Activated B cell treated with CpG ODN at 0.5 μM for 24 hours (primary cell): ENCODE results near the gene TCHHL1. TPM values are rescaled to one million over a fixed set of nuclear protein-coding genes. Genes with fewer than 3 reads are reported as not detected.

Experiments
- ATAC-seq: fragments of 200-7000 bp; cut with Tn5 transposase; one replicate; pipeline ENCODE4 v1.10.0; 2021; ENCODE audit warnings: low read depth, mild to moderate bottlenecking, moderate library complexity
- CTCF ChIA-PET: fragments of 350-600 bp; sonication (Branson Sonifier 250); formaldehyde crosslinking; loops from one replicate; lab custom pipeline; 2021; ENCODE audit warnings: antibody characterized with exemption; lab: Charles Lee
- POLR2A ChIA-PET: fragments of 350-600 bp; sonication (Branson Sonifier 250); formaldehyde crosslinking; loops from one replicate; lab custom pipeline; 2021; ENCODE audit warnings: antibody characterized with exemption; lab: Charles Lee
- DNase-seq: peaks from one replicate; pipeline ENCODE4 v3.0.0; 2022
- H3K27ac Mint-ChIP-seq: one replicate; pipeline ENCODE4 v1.8.0; 2020; ENCODE audit warnings: mixed read lengths
- H3K27me3 Mint-ChIP-seq: one replicate; pipeline ENCODE4 v1.8.0; 2021; ENCODE audit warnings: mixed read lengths
- H3K36me3 Mint-ChIP-seq: one replicate; pipeline ENCODE4 v1.8.0; 2021; ENCODE audit warnings: low read depth, mixed read lengths
- H3K4me1 Mint-ChIP-seq: one replicate; pipeline ENCODE4 v1.8.0; 2021; ENCODE audit warnings: mixed read lengths
- H3K4me3 Mint-ChIP-seq: one replicate; pipeline ENCODE4 v1.8.0; 2020; ENCODE audit warnings: mild to moderate bottlenecking, mixed read lengths
- H3K9me3 Mint-ChIP-seq: one replicate; pipeline ENCODE4 v1.8.0; 2020; ENCODE audit warnings: mixed read lengths
- CTCF ChIP-seq: fragments of 200-600 bp; IDR thresholded peaks from one replicate; pipeline ENCODE4 v1.8.0; 2022; ENCODE audit warnings: antibody characterized with exemption, mild to moderate bottlenecking
- intact Hi-C: fragments of 100-400 bp; cut with micrococcal nuclease; formaldehyde crosslinking; loops from one replicate; pipeline ENCODE4 v1.15.1; 2024
- total RNA-seq: library from RNA; stranded (reverse); gene quantifications from 2 replicates; pipeline ENCODE4 v1.2.3, GENCODE V29; 2022

Gene TCHHL1
- total RNA-seq, 1 donor from 2014 or later, result not detected

GRCh38 chr1:152047730-152048415 is 41.0 kb downstream of the TCHHL1 start:
- CTCF ChIA-PET, result interaction anchor here (1.0 to 3.1 kb wide), 5 partner anchors 8 to 411 kb away, joined by 3 to 14 read pairs (median 6); no protein-coding TSS in a partner anchor
- no peaks in the 10 kb centered on the region for H3K9me3 Mint-ChIP-seq
- H3K27me3 Mint-ChIP-seq, result peaks cover 2% of the 10 kb centered on the region
- POLR2A ChIA-PET, result interaction anchor here (0.7 to 3.8 kb wide), 7 partner anchors 9 to 411 kb away, joined by 3 to 47 read pairs (median 4); partner anchors contain the start of genes S100A10 and S100A11
- TF ChIP-seq CTCF, result no peak
- H3K36me3 Mint-ChIP-seq, result no peaks in the 10 kb centered on the region
- intact Hi-C loops, result loop anchor here (1.0 to 5.0 kb wide), 3 partner anchors 12 to 436 kb away; partner anchors contain the start of gene SNX27
- H3K4me3 Mint-ChIP-seq, result peak overlapping the region; percentile 73
- DNase-seq, result peak; percentile 72
- peak overlapping the region; percentile 98 for H3K27ac Mint-ChIP-seq
- peaks cover 17% of the 10 kb centered on the region for H3K4me1 Mint-ChIP-seq
- peak; percentile 94 for ATAC-seq

GRCh38 chr1:152047413-152047729 is 41.5 kb downstream of the TCHHL1 start:
- ChIA-PET POLR2A (interaction anchor here (0.7 to 3.8 kb wide), 6 partner anchors 8 to 1681 kb away, joined by 3 to 47 read pairs (median 4); partner anchors contain the start of genes S100A10 and S100A11), CTCF (interaction anchor here (1.0 to 3.1 kb wide), 3 partner anchors 8 to 412 kb away, joined by 3 to 14 read pairs (median 6); no protein-coding TSS in a partner anchor)
- H3K9me3 Mint-ChIP-seq, result no peaks in the 10 kb centered on the region
- H3K27me3 Mint-ChIP-seq, result no peaks in the 10 kb centered on the region
- no peak for DNase-seq
- intact Hi-C loops, result loop anchor here (5.0 kb wide), 1 partner anchor 435 kb away; the partner anchor contains the start of gene SNX27
- H3K4me1 Mint-ChIP-seq, result peaks cover 16% of the 10 kb centered on the region
- TF ChIP-seq CTCF, result no peak
- no peak for ATAC-seq
- H3K27ac Mint-ChIP-seq, result peak overlapping the region; percentile 98
- H3K4me3 Mint-ChIP-seq, result peak overlapping the region; percentile 73
- no peaks in the 10 kb centered on the region for H3K36me3 Mint-ChIP-seq

- H3K36me3 Mint-ChIP-seq, result no peaks in the 10 kb centered on the region
- POLR2A ChIA-PET, result no interaction called here
Observed at GRCh38 chr1:152044386-152044785, 44.5 kb downstream of the TCHHL1 start.

GRCh38 chr1:152043870-152044269 is 45.0 kb downstream of the TCHHL1 start:
- intact Hi-C loops, result no loop called here
- TF ChIP-seq CTCF, result no peak
- ChIA-PET POLR2A (no interaction called here), CTCF (no interaction called here)
- no peak for DNase-seq
- Mint-ChIP-seq H3K27ac (no peak overlapping the region), H3K36me3 (no peaks in the 10 kb centered on the region), H3K4me1 (peaks cover 16% of the 10 kb centered on the region), H3K9me3 (no peaks in the 10 kb centered on the region), H3K27me3 (no peaks in the 10 kb centered on the region), H3K4me3 (no peak overlapping the region)
- ATAC-seq, result no peak

More at GRCh38 chr1:152044386-152044785, 44.5 kb downstream of the TCHHL1 start:
- CTCF ChIA-PET, result interaction anchor here (1.6 kb wide), 1 partner anchor 10 kb away, joined by 7 read pairs; no protein-coding TSS in a partner anchor
- no peaks in the 10 kb centered on the region for H3K27me3 Mint-ChIP-seq
- TF ChIP-seq CTCF, result no peak
- ATAC-seq (no peak), DNase-seq (no peak)
- intact Hi-C loops, result no loop called here
- H3K4me1 Mint-ChIP-seq, result peaks cover 16% of the 10 kb centered on the region
- no peaks in the 10 kb centered on the region for H3K9me3 Mint-ChIP-seq
- H3K27ac Mint-ChIP-seq, result no peak overlapping the region
- no peak overlapping the region for H3K4me3 Mint-ChIP-seq

GRCh38 chr1:152042030-152042429 is 46.8 kb downstream of the TCHHL1 start:
- intact Hi-C loops, result no loop called here
- CTCF ChIA-PET, result interaction anchor here (1.4 kb wide), 1 partner anchor 11 kb away, joined by 3 read pairs; no protein-coding TSS in a partner anchor
- Mint-ChIP-seq H3K4me3 (no peak overlapping the region), H3K36me3 (no peaks in the 10 kb centered on the region), H3K4me1 (peaks cover 13% of the 10 kb centered on the region), H3K27ac (no peak overlapping the region), H3K27me3 (no peaks in the 10 kb centered on the region), H3K9me3 (no peaks in the 10 kb centered on the region)
- ATAC-seq, result no peak
- no peak for TF ChIP-seq CTCF
- DNase-seq, result no peak
- POLR2A ChIA-PET, result no interaction called here
